Ramos (cell line): Measurements from ENCODE around the gene USO1.
"Not testable (repeated sequence)": the region's sequence is repeated elsewhere in the genome, so short reads cannot be mapped to it uniquely, and the experiment has no call there.

Experiments
- in situ Hi-C: fragments of 300-500 bp; cut with MboI; formaldehyde crosslinking; loops from one replicate; pipeline ENCODE4 v1.14.3; 2022; ENCODE audit warnings: low sequenced_read_pairs; ENCODE audit not compliant: unreplicated experiment

Gene USO1

DNA sequence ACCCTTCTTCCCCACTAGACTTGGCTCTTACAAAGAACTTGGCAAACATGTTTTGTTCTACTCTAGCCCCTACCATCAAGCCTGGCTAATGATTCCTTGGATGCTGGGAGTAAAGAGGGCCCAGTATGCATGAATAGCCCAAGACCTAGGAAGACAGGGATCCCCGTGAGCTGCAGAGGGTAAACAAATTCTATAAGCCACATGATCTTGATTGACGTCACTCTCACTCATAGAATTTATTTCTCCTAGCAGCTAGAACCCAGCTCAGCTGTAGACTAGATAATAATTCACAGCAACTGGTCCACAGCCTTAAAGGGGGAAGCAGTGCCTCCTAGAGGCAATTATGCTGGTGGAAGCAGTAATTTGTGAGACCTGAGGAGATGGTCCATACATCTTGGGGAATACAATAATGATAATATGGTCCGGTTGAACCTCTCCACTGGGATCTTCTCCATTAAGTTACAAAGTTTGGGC lies 16.1 kb upstream of the USO1 start:
- in situ Hi-C loops: no loop called here

DNA sequence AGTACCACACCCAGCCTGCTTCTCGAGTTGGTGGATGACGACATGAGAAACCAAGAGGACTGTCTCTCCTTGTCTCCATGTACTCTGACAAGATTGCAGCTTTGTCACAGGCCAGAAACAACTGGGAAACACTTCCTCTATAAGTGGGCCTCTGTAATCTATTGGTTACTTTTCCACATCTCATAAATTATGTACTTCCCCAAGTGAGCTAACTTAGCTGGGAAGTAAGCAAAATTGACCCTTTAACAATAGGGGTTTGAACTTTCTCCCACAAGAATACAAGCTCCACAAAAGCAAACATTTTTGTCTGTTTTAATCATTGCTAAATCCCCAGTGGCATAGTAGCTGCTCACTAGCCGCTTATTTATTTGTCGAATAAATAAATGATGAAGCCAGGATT lies 14.1 kb upstream of the USO1 start:
- in situ Hi-C loops: no loop called here

DNA sequence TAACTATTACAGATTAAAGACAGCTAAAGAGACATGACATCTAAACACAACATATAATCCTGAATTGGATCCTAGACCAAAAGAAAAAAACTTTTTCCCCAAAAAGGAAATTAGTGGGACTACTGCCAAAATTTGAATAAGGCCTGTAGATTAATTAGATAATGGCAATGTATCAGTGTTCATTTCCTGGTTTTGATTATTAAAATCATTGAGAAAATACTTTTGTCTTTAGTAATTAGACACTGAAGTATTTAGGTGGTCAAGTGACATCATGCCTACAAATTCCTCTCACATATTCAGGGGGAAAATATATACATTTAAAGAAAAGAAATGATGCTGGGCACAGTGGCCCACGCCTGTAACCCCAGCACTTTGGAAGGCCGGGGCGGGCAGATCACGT lies 10.4 kb upstream of the USO1 start:
- in situ Hi-C loops: no loop called here

DNA sequence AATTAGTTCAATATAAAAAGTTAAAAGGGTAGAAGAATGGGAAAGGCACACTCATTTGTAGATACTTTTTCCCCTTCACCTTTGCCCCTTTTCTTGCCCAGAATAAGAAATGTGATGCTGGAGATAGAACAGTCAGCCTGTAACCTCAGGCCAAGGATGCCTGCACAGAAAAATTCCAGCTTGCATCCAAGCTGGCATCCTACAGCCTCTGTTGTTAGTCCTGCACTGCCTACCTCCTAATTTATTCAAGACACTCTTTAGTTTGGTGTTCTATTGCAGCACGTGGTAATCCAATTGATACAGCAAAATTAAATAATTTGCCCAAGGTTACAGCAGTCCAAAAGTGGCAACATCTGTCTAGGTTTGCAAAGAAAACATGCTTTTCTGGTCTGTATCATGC lies 9.7 kb upstream of the USO1 start:
- in situ Hi-C loops: no loop called here

DNA sequence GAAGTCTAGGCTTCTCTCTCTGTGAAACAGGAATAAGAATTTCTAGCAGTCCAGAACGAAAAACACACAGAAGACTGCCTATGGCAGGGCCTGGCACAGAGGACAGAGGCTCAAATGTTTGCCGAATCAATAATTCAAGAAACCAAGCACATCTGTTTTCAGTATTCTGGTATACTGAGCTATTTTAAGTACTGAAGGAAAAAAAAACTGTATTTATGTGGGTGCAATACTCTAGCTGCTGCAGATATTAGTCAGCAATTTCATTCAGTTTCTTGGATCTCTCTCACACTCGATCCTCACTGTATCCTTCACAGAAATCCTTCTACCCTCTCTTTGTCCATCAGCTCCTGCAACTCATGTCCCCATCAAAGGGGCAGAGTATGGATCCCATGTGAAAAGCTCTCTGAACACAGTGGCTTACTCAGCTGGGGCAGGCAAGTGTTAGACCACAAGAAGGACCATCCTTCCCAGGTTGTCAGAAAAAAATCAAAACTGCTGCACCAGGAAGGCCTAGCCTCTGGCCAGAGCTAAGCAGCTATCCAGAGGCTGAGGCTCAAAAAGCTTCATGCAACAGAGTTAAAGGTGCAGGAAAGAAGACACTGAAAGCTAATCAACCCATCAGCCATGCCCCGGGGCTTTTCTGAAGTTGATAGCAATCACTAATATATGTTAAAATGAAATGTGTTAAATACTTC lies 9.1 kb upstream of the USO1 start:
- in situ Hi-C loops: no loop called here

DNA sequence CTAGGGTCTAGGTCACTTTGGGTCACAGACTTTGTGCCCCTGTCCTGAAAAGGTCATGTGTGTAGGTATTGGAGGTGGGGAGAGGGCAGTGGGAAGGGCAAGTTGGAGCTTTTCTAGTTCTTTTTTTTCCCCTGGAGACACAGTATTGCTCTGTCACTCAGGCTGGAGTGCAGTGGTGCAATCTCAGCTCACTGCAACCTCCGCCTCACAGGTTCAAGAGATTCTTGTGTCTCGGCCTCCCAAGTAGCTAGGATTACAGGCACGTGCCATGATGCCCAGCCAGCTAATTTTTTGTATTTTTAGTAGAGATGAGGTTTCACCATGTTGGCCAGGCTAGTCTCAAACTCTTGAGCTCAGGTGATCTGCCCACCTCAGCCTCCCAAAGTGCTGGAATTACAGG lies 8.3 kb upstream of the USO1 start:
- in situ Hi-C loops: not testable (repeated sequence)

DNA sequence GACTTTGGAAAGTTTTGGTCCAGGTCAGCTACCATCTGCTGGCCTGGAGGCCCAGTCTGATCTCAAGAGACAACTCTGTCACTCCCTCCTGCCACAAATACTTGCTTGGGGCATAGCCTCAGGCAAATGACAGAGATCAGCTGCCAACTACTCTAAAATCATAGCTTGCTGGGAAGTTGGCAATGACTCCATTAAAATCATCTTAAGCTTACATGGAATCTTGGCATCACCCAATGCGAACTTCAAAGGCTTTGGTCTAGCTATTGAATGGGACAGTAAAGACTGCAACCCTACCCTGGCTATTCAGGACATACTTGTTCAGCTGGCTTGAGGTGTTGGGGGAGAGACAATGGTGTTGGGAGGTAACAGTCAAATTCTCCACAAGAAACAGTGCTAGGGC lies 7.0 kb upstream of the USO1 start:
- in situ Hi-C loops: no loop called here

DNA sequence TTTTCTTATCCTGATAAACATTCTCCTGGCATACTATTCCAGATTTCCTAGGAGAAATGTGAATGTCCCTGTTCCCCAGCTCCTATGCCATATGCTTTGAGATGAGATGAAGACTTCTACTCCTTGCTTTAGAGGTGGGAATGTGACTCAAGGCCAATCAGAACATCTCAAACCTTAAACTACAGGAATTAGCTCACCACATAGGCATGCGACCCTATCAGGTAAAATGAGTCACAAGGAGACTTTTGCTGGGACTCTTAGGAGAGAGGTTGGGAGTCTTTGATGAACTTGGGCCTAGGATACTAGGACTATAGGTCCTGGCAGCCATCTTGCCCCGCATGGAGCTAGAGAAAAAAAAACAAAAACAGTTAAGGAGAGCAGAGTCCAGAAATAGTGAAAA lies 5.8 kb upstream of the USO1 start:
- in situ Hi-C loops: no loop called here

DNA sequence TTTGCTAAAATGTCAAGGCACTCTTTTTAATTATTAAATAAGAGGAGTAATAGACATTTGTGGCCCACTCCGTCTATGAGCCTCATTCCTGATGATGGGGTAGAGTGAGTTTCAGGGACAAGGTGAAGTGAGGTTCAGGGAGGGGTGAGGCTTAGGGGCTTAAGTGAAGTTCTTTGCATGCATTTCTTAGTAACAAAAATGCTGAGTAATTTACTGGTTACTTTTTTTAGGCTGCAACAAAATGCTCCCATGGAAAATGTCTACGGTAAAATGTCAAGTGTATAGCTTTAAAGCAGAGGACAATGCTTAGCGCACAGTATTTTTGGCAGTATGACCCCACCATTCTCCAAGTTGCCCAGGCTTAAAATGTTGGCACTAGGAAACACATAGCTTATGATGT lies 2.0 kb upstream of the USO1 start:
- in situ Hi-C loops: no loop called here

DNA sequence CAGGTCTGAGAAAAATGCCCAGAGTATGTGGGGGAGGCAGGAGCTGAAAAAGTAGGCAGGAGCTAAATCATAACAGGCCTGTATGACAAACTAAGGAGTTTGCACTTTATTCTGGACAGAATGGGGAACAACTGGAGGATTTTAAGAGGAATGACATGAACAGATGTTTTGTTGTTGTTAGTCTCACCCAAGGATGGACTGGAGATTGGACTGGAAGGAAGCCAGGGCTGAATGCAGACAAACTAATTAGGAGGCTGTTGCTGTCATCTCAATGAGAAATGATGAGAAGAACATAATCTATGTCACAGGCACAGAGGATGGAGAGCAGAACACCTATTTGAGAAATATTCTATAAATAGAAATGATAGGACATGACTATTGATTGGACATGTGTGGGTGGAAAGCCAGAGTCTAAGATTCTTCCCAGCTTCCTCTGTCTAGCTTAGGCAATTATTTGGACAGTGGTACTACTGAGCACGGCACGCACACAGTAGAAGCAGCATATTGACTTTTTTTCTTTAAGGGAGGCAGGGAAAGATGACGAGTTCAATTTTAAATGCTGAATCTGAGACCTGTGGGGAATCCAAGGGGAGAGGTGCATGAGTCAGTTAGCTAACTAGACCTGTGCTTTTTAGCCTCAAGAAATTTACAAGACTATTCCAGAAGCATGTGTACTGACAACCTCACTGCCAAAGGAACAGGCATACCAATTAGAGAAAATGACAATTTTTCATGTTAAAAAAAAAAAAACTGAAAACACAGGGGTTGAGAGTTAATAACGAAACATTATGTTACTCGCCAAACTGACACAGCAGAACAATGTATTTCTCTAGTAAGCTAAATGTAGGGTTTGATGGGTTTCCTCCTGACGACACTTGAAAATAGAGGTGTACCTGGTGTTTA lies 963 bp upstream of the USO1 start:
- in situ Hi-C loops: no loop called here

DNA sequence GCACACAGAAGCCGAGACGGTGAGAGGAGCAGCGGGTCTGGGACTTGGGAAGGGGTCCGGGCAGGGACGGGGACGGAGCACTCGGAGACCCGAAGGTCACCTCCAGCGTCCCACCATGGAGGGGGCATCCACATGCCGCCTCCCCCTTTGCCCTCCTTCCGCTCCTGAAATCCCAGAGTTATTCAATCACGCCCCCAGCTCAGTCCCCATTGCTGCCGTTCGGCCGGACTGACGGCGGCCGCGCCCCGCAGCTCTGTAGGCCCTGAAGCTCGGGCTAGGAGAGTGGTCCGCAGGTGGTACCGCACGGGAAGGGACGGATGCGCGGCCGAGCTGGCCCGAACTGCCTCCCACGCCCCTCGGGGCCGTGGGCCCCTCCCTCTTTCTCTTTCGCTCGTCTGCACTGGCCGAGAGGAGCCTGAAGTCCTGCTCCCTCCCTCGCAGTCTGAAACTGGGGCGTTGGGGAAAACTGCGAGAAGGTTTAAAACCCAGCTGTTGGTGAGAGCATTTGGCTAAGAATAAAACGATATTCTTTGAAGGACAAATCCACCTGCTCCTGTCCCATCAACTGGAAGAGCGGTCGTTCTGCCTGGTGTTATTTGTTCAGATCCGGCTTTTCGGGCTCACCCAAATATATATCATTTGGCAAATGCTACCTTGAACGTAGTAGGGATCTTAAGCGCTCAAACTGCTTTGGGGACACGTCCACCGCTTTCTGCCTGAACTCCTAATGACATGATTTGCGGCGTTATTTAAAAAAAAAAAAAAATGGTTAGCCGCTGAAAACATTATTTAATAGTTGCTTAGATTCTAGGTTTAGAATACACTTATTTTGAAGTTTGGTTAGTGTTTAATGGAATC lies 719 bp downstream of the USO1 start:
- in situ Hi-C loops: no loop called here

DNA sequence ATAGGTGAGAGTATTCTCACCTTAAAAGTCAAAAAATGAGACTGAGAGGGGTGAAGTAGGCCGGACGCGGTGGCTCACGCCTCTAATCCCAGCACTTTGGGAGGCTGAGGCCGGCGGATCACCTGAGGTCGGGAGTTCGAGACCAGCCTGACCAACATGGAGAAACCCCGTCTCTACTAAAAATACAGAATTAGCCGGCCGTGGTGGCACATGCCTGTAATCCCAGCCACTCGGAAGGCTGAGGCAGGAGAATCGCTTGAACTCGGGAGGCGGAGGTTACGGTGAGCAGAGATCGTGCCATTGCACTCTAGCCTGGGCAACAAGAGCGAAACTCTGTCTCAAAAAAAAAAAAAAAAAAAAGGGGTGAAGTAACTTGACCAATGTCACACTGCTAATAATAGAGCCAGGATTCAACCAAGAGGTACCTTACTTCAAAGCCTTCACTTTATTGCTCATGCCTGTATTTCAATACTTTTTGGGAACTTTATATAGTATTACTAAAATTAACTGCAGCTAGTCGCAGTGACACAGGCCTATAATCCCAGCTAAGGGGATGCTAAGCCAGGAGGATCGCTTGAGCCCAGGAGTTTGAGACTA lies 1.7 kb downstream of the USO1 start:
- in situ Hi-C loops: not testable (repeated sequence)

DNA sequence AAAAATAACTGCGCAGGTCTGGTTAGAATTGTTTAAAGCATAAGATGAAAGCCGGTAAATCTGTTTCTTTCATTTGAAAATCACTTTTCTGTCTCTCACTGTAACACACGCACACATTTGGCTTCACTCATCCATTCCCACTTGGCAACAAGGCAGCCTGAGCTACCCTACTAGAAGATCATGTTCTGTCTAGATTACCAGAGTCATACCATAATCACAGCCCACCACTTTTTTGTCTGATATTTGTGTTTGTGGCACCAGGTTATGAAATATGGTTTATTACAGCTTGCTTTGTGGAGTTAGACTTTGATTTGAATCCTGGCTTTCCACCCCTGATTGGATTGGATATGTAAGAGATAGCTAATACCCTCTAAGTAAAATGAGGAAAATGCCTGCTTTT lies 2.2 kb downstream of the USO1 start:
- in situ Hi-C loops: no loop called here

DNA sequence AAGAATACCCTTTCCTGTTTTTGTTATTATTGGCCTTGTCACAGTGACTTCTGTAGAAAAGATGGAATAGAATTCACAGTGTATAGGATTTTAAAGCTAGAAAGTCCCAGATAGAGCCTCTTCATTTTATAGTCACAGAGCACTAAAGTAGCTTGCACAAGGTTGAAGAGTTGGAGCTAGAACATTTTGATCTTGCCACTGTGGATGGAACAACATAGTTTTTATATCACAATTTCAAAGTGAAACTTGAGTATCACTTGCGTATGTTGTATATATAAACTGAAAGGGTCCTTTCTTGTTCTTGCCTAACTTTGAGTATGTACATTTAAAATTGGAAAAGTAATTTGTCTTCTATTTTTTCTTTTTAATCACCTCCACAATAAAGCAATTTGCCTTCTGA lies 2.7 kb downstream of the USO1 start:
- in situ Hi-C loops: no loop called here

DNA sequence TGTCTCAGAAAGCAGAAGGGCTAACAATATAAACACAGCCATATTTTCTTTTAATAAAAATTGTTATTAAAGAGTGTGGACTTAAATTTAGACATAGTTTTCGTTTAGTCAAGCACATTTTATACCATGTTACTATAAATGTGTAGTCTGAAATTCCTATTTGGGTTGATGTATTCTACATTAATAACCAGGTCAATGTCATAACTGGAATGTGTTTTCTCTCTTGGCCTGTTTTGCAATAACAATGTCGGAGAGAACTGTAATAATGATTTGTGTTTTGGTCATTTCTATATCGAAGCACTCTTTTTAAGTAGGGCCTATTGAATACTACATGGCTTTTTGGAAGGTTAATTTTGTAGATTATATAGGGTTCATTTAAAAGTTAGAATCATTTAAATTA lies 5.5 kb downstream of the USO1 start:
- in situ Hi-C loops: no loop called here

DNA sequence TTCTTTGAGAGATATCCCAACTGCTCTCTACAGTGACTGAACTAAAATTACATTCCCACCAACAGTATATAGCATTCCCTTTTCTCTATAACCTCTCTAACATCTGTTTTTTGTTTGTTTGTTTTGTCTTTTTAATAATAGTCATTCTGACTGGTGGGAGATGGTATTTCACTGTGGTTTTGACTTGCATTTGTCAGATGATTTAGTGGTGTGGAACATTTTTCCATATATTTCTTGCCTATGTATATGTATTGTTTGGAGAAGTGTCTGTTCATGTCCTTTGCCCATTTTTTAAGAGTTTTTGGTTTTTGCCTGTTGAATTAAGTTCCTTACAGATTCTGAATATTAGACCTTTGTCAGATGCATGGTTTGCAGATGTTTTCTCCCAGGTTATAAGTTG lies 9.0 kb downstream of the USO1 start:
- in situ Hi-C loops: no loop called here

DNA sequence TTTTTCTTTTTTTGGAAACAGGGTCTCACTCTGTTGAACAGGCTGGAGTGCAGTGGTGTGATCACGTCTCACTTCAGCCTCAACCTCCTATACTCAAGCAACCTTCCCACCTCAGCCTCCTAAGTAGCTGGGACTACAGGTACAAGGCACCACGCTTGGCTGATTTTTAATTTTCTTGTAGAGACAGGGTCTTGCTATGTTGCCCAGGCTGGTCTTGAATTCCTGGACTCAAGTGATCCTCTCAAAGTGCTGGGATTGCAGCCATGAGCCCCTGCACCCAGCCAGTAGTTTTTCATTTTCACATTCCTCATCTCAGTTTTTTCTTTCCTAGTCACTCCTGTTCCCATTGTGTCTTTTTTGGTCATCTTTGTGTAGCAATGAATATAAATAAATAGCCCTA lies 11.1 kb downstream of the USO1 start:
- in situ Hi-C loops: no loop called here

DNA sequence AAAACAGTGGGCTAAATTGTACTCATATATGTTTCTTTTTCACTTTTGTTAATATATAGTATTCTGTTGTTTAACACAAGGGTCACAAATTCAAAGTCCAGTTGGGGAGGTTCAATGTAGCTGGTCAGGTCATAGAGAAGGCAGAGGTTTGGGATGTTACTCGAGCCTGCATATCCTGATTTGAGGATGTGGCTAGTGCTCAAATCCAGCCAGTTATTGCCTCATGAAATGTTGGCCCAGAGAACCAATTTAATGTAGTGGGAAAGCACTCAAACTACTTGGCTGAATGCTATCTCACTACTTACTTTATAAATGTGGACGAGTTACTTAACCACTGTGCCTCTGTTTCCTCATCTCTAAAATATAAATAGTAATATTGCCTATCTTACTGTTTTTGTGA lies 12.5 kb downstream of the USO1 start:
- in situ Hi-C loops: no loop called here

DNA sequence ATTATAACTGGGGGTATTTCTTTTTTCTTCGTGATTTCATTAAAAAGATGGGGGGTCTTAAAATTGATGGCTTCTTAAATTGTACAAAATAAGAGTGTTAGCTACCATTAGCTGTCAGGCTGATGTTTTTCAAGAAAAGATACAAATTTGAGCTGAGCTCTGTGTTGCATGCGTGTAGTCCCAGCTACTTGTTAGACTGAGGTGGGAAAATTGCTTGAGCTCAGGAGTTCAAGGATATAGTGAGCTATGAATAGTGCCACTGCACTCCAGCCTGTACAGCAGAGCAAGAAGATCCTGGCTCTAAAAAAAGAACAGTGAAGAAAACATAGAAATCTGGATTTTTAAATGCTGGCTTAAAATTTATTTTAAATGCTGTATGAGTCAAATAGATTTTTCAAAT lies 13.0 kb downstream of the USO1 start:
- in situ Hi-C loops: no loop called here

DNA sequence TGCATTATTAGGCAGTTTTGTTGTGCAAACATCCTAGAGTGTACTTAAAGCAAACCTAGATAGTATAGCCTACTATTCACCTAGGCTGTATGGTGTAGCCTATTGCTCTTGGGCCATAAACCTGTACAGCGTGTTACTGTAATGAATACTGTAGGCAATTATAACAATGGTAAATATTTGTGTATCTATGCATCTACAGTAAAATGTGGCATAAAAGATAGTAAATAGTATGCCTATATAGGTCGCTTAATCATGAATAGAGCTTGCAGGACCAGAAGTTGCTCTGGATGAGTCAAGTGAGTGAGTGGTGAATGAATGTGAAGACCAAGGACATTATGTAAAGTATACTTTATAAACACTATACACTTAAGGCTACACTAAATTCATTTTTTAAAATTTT lies 16.6 kb downstream of the USO1 start:
- in situ Hi-C loops: no loop called here
